ENCODE data around the gene APOC4. TPM values are rescaled to one million over a fixed set of nuclear protein-coding genes. Genes with fewer than 3 reads are reported as not detected.

The APOC4 gene
- total RNA-seq, 4 donors from 2014 or later, result not detected

DNA sequence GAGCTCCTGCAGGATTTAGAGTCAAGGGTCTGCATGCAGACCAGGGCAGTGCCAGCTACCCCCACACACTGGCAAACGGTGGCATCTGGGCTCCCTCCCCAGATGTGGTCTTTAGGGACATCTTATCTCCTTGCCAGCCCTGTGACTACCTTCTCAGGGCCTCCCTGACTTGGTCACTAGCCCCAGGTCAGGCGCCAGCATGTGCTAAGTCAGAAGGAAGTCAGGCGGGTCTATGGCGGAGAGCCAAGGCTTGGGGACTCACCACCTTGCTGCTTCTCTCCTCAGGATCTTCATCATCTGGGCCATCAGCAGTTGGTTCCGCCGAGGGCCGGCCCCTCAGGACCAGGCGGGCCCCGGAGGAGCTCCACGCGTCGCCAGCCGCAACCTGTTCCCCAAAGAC lies 30.8 kb downstream of the APOC4 start:
- TF ChIP-seq POLR2A (IDR thresholded peaks at IDR 0.05), result no peak
- TF ChIP-seq, protein P1, sequence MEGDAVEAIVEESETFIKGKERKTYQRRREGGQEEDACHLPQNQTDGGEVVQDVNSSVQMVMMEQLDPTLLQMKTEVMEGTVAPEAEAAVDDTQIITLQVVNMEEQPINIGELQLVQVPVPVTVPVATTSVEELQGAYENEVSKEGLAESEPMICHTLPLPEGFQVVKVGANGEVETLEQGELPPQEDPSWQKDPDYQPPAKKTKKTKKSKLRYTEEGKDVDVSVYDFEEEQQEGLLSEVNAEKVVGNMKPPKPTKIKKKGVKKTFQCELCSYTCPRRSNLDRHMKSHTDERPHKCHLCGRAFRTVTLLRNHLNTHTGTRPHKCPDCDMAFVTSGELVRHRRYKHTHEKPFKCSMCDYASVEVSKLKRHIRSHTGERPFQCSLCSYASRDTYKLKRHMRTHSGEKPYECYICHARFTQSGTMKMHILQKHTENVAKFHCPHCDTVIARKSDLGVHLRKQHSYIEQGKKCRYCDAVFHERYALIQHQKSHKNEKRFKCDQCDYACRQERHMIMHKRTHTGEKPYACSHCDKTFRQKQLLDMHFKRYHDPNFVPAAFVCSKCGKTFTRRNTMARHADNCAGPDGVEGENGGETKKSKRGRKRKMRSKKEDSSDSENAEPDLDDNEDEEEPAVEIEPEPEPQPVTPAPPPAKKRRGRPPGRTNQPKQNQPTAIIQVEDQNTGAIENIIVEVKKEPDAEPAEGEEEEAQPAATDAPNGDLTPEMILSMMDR (IDR thresholded peaks at IDR 0.05), result no peak
- peaks cover 0 to 83% (median 0%) of the 10 kb centered on the region in 3 donors for H3K36me3 ChIP-seq
- H3K4me3 ChIP-seq, result no peak overlapping the region
- H3K9me3 ChIP-seq, result no peaks in the 10 kb centered on the region
- H3K4me1 ChIP-seq, result no peaks in the 10 kb centered on the region
- DNase-seq, result no peak
- no peak overlapping the region for H3K27ac ChIP-seq
- H3K27me3 ChIP-seq, result no peaks in the 10 kb centered on the region

DNA sequence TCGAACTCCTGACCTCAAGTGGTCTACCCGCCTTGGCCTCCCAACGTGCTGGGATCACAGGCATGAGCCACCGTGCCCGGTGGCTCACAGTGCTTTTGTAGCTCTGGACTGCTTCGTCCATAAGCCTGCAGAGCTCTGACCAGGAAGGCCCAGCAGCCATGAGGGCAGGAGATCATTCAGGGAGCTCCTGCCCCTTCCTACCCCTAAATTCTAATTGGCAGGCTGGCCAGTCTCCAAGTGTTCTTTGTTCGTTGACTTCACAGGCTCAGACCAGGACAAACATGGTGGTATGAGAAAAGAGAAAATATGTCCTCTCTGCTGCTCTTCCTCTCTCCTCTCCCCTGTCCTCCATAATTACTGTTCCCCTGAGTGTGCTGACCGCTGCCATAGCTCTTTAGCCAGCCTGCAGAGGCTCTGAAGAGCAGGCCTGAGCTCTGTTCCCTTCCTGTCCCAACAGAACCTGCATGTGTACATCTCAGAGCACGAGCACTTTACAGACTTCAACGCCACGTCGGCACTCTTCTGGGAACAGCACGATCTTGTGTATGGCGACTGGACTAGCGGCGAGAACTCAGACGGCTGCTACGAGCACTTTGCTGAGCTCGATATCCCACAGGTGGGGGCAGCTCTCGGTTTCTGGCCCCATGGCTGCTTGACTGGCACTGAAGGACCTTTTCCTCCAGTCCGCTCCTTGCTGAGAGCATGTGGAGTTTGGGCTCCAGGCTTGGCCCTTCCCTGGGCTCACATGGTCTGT lies 32.1 kb downstream of the APOC4 start:
- Histone ChIP-seq H3K36me3 (peaks cover 0 to 83% (median 0%) of the 10 kb centered on the region in 3 donors), H3K27ac (no peak overlapping the region), H3K4me3 (no peak overlapping the region), H3K9me3 (no peaks in the 10 kb centered on the region), H3K4me1 (no peaks in the 10 kb centered on the region), H3K27me3 (no peaks in the 10 kb centered on the region)
- DNase-seq, result no peak
- TF ChIP-seq, protein P1 (IDR thresholded peaks at IDR 0.05), result no peak
- TF ChIP-seq POLR2A (IDR thresholded peaks at IDR 0.05), result no peak

DNA sequence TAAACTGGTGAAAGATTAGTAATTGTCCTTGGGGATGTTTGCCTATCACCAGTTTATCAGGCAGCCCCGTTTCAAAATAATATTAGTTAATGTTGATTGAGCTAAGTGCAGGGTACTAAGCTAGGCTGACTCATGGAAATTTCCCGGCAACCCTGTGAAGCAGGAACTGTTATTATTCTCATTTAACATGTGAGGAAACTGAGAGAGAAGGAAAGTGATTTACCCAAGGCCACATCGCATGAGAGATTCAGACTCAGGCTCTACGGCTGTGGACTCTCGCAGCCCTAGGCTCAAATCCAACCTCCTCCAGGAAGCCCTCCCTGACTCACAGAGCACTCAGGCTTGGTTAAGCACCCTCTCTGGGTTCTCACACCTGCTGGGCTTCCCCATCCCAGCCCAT lies 32.8 kb downstream of the APOC4 start:
- Histone ChIP-seq H3K27me3 (no peaks in the 10 kb centered on the region), H3K27ac (no peak overlapping the region), H3K9me3 (no peaks in the 10 kb centered on the region), H3K36me3 (peaks cover 0 to 85% (median 0%) of the 10 kb centered on the region in 3 donors), H3K4me3 (no peak overlapping the region), H3K4me1 (no peaks in the 10 kb centered on the region)
- no peak for DNase-seq
- TF ChIP-seq POLR2A (IDR thresholded peaks at IDR 0.05), result no peak
- TF ChIP-seq, protein P1 (IDR thresholded peaks at IDR 0.05), result no peak

DNA sequence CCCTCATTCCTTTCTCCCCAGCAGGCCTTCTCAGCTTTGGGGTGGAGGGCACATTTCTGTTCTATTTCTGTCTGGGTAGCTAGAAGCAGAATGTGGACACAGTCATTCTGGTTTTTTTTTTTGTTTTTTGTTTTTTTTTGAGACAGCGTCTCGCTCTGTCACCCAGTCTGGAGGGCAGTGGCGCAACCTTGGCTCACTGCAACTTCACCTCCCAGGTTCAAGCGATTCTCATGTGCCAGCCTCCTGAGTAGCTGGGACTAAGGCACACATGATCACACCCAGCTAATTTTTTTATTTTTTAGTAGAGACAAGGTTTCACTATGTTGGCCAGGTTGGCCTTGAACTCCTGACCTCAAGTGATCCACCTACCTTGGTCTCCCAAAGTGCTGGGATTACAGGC lies 33.4 kb downstream of the APOC4 start:
- Histone ChIP-seq H3K4me1 (no peaks in the 10 kb centered on the region), H3K4me3 (no peak overlapping the region), H3K9me3 (no peaks in the 10 kb centered on the region), H3K27me3 (no peaks in the 10 kb centered on the region), H3K36me3 (peaks cover 0 to 88% (median 0%) of the 10 kb centered on the region in 3 donors), H3K27ac (no peak overlapping the region)
- DNase-seq, result no peak
- no peak for TF ChIP-seq POLR2A (IDR thresholded peaks at IDR 0.05)
- TF ChIP-seq, protein P1 (IDR thresholded peaks at IDR 0.05), result no peak

DNA sequence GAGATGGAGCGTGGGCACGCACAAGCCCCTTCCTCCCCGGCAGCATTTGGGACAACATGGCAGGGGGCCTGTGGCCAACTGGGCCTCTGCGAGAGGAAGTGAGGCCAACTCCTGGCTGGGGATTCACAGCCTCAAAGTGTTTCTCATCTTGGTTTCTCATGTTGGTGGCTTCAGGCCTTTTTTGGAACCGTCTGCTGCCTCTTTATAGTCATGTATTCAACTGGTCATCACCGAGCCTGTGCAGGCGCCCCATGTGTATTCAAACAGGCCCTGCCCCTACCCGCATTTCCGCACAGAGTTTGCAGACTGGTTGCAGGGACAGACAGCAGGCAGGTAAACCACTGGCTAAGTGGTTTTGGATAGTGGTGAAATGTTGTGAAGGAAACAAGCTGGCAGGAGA lies 42.0 kb downstream of the APOC4 start:
- Histone ChIP-seq H3K27me3 (no peaks in the 10 kb centered on the region), H3K4me3 (no peak overlapping the region), H3K36me3 (peaks cover 0 to 89% (median 0%) of the 10 kb centered on the region in 3 donors), H3K9me3 (no peaks in the 10 kb centered on the region), H3K4me1 (no peaks in the 10 kb centered on the region), H3K27ac (no peak overlapping the region)
- TF ChIP-seq, protein P1 (IDR thresholded peaks at IDR 0.05), result no peak
- no peak for TF ChIP-seq POLR2A (IDR thresholded peaks at IDR 0.05)
- no peak for DNase-seq
